Measurements from ENCODE around the gene MBD2. TPM values are rescaled to one million over a fixed set of nuclear protein-coding genes. Genes with fewer than 3 reads are reported as not detected.

MBD2 gene
- total RNA-seq, 1 experiment from 2014 or later = 23.2 TPM

DNA sequence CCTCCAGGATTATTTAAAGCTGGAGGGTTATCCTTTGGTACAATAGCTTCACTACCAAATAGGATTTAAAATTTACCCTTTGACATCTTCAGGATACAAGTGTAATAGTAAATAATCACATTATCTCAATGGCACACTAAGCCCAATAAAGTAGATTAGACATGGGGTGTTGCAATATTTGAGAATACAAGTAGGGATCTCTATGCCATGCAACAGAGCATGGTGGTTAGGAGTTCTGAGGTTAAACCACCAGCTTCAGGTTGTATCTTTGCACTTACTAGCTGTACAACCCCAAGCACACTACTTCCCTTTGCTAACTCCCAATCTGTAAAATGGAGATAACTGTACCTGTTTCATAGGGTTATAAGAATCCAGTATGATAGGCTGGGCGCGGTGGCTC is 6.2 kb downstream of the MBD2 start:
- no TSS peak for BruUV-seq (replicated peaks)
- no peaks in the 10 kb centered on the region for H3K9me3 Mint-ChIP-seq (ENCODE audit: unreplicated experiment)

GRCh38 chr18:54217624-54218023 is 6.8 kb downstream of the MBD2 start:
- no TSS peak for BruUV-seq (replicated peaks)
- no peaks in the 10 kb centered on the region for H3K27me3 ChIP-seq (replicated peaks; ENCODE audit: control insufficient read depth, insufficient read depth, low read length)
- no peaks in the 10 kb centered on the region for H3K36me3 ChIP-seq (ENCODE audit: control insufficient read depth, insufficient read depth, low read length)
- CTCF ChIA-PET = no interaction called here
- H3K9me3 ChIP-seq = no peaks in the 10 kb centered on the region
- TF ChIP-seq, protein P1, sequence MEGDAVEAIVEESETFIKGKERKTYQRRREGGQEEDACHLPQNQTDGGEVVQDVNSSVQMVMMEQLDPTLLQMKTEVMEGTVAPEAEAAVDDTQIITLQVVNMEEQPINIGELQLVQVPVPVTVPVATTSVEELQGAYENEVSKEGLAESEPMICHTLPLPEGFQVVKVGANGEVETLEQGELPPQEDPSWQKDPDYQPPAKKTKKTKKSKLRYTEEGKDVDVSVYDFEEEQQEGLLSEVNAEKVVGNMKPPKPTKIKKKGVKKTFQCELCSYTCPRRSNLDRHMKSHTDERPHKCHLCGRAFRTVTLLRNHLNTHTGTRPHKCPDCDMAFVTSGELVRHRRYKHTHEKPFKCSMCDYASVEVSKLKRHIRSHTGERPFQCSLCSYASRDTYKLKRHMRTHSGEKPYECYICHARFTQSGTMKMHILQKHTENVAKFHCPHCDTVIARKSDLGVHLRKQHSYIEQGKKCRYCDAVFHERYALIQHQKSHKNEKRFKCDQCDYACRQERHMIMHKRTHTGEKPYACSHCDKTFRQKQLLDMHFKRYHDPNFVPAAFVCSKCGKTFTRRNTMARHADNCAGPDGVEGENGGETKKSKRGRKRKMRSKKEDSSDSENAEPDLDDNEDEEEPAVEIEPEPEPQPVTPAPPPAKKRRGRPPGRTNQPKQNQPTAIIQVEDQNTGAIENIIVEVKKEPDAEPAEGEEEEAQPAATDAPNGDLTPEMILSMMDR (IDR thresholded peaks at IDR 0.05; ENCODE audit: insufficient read depth in 1 of 2, low read depth in 1 of 2, low read length in 1 of 2, severe bottlenecking in 1 of 2, unreplicated experiment in 1 of 2) = no peak
- no peak overlapping the region for H3K4me3 ChIP-seq (ENCODE audit: low read depth, low read length)
- no peak overlapping the region for H3K4me3 Mint-ChIP-seq (ENCODE audit: unreplicated experiment)
- no peaks in the 10 kb centered on the region for H3K4me1 Mint-ChIP-seq (ENCODE audit: low read depth, unreplicated experiment)
- H3K4me1 ChIP-seq = no peaks in the 10 kb centered on the region
- H3K27me3 Mint-ChIP-seq (ENCODE audit: insufficient read depth, unreplicated experiment) = no peaks in the 10 kb centered on the region
- intact Hi-C loops (cut with micrococcal nuclease; ENCODE audit: unreplicated experiment) = no loop called here
- no peak for DNase-seq
- H3K9me3 Mint-ChIP-seq (ENCODE audit: unreplicated experiment) = no peaks in the 10 kb centered on the region
- H3K27ac Mint-ChIP-seq (ENCODE audit: unreplicated experiment) = no peak overlapping the region
- POLR2A ChIA-PET = no interaction called here
- H3K36me3 Mint-ChIP-seq (ENCODE audit: insufficient read depth, unreplicated experiment) = no peaks in the 10 kb centered on the region

More for the DNA sequence above, 6.2 kb downstream of the MBD2 start:
- Histone ChIP-seq H3K4me3 (ENCODE audit: low read depth, low read length) (no peak overlapping the region), H3K4me1 (no peaks in the 10 kb centered on the region), H3K36me3 (ENCODE audit: control insufficient read depth, insufficient read depth, low read length) (no peaks in the 10 kb centered on the region), H3K27me3 (replicated peaks; ENCODE audit: control insufficient read depth, insufficient read depth, low read length) (no peaks in the 10 kb centered on the region), H3K9me3 (no peaks in the 10 kb centered on the region)
- DNase-seq = no peak
- no peak overlapping the region for H3K27ac Mint-ChIP-seq (ENCODE audit: unreplicated experiment)
- H3K36me3 Mint-ChIP-seq (ENCODE audit: insufficient read depth, unreplicated experiment) = no peaks in the 10 kb centered on the region
- ChIA-PET CTCF (no interaction called here), POLR2A (no interaction called here)
- no peaks in the 10 kb centered on the region for H3K27me3 Mint-ChIP-seq (ENCODE audit: insufficient read depth, unreplicated experiment)
- TF ChIP-seq, protein P1 (IDR thresholded peaks at IDR 0.05; ENCODE audit: insufficient read depth in 1 of 2, low read depth in 1 of 2, low read length in 1 of 2, severe bottlenecking in 1 of 2, unreplicated experiment in 1 of 2) = no peak
- intact Hi-C loops (cut with micrococcal nuclease; ENCODE audit: unreplicated experiment) = no loop called here
- no peak overlapping the region for H3K4me3 Mint-ChIP-seq (ENCODE audit: unreplicated experiment)
- no peaks in the 10 kb centered on the region for H3K4me1 Mint-ChIP-seq (ENCODE audit: low read depth, unreplicated experiment)

DNA sequence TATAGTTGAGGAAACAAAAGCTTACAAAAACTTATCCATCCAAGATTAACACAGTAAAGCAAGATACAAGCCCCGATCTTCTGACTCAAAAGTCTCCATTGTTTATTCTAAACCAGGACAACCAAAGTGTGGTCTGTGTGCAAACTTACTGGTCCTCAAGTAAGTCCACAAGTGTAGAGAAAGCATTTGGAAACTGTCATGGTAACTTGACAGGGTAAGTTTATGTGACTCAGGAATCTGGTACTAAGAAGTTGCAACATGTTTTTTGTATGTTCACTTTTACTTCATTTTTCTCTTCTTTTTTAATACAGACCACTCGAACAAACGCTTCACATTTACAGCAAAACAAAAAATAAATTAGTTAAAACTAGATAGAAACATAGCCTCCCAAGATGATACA is 9.4 kb downstream of the MBD2 start:
- no peak overlapping the region for H3K27ac Mint-ChIP-seq (ENCODE audit: unreplicated experiment)
- H3K36me3 Mint-ChIP-seq (ENCODE audit: insufficient read depth, unreplicated experiment) = no peaks in the 10 kb centered on the region
- BruUV-seq (replicated peaks) = no TSS peak
- Histone ChIP-seq H3K27me3 (replicated peaks; ENCODE audit: control insufficient read depth, insufficient read depth, low read length) (no peaks in the 10 kb centered on the region), H3K4me3 (ENCODE audit: low read depth, low read length) (no peak overlapping the region), H3K9me3 (no peaks in the 10 kb centered on the region), H3K36me3 (ENCODE audit: control insufficient read depth, insufficient read depth, low read length) (no peaks in the 10 kb centered on the region), H3K4me1 (no peaks in the 10 kb centered on the region)
- TF ChIP-seq, protein P1 (IDR thresholded peaks at IDR 0.05; ENCODE audit: insufficient read depth in 1 of 2, low read depth in 1 of 2, low read length in 1 of 2, severe bottlenecking in 1 of 2, unreplicated experiment in 1 of 2) = no peak
- ChIA-PET CTCF (no interaction called here), POLR2A (no interaction called here)
- H3K4me3 Mint-ChIP-seq (ENCODE audit: unreplicated experiment) = no peak overlapping the region
- H3K27me3 Mint-ChIP-seq (ENCODE audit: insufficient read depth, unreplicated experiment) = no peaks in the 10 kb centered on the region
- H3K9me3 Mint-ChIP-seq (ENCODE audit: unreplicated experiment) = no peaks in the 10 kb centered on the region
- DNase-seq = no peak
- intact Hi-C loops (cut with micrococcal nuclease; ENCODE audit: unreplicated experiment) = no loop called here
- peaks cover 9% of the 10 kb centered on the region for H3K4me1 Mint-ChIP-seq (ENCODE audit: low read depth, unreplicated experiment)

Data from Caco-2 (cell line).